Measurements from ENCODE around the gene PLS1. TPM values are rescaled to one million over a fixed set of nuclear protein-coding genes. Genes with fewer than 3 reads are reported as not detected.

PLS1 gene
- total and polyA plus RNA-seq, 2 donors, result 2.6 to 29.8 TPM

- WGBS, result 92% methylated on average over 4 of the region's 4 CpGs
- H3K27ac ChIP-seq (ENCODE audit: low read depth), result no peak overlapping the region
- H3K4me1 ChIP-seq (ENCODE audit: insufficient read depth), result no peaks in the 10 kb centered on the region
- DNase-seq (ENCODE audit: extremely low spot score), result no peak
- H3K36me3 ChIP-seq (ENCODE audit: insufficient read depth), result no peaks in the 10 kb centered on the region
- no peak overlapping the region for H3K4me3 ChIP-seq (ENCODE audit: low read depth, low read length)
Observed at GRCh38 chr3:142657033-142657432, 60.8 kb downstream of the PLS1 start.

- 43% methylated on average over 6 of the region's 6 CpGs for WGBS
- H3K4me1 ChIP-seq (ENCODE audit: insufficient read depth), result no peaks in the 10 kb centered on the region
- no peak for DNase-seq (ENCODE audit: extremely low spot score)
- H3K36me3 ChIP-seq (ENCODE audit: insufficient read depth), result no peaks in the 10 kb centered on the region
- no peak overlapping the region for H3K27ac ChIP-seq (ENCODE audit: low read depth)
- H3K4me3 ChIP-seq (ENCODE audit: low read depth, low read length), result no peak overlapping the region
Observed at GRCh38 chr3:142660383-142660782, 64.2 kb downstream of the PLS1 start.

- Histone ChIP-seq H3K36me3 (ENCODE audit: insufficient read depth) (no peaks in the 10 kb centered on the region), H3K4me1 (ENCODE audit: insufficient read depth) (no peaks in the 10 kb centered on the region), H3K4me3 (ENCODE audit: low read depth, low read length) (no peak overlapping the region), H3K27ac (ENCODE audit: low read depth) (no peak overlapping the region)
- DNase-seq (ENCODE audit: extremely low spot score), result no peak
Observed at GRCh38 chr3:142660893-142661292, 64.7 kb downstream of the PLS1 start.

DNA sequence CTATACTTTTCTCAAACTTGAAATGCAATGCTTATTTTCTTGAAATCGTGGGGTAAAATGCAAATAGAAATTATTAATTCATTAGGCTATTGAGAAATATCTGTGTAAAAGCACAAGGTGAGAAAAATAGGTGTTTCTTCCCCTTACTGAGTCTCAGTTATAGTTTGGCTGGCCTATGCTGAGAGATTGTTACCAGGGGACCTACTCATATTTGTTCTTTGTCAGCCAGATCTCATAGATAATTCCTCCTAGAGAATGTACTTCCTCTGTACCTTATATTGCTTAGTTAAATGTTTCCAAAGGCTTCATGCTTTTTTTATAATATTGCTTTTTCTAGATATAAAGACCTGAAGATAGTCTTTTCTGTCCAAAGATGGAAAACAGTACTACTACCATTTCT is 67.7 kb downstream of the PLS1 start:
- no peak overlapping the region for H3K4me3 ChIP-seq (ENCODE audit: low read depth, low read length)
- no peak overlapping the region for H3K27ac ChIP-seq (ENCODE audit: low read depth)
- no peaks in the 10 kb centered on the region for H3K36me3 ChIP-seq (ENCODE audit: insufficient read depth)
- 74% methylated on average over 1 of the region's 1 CpG for WGBS
- no peak for DNase-seq (ENCODE audit: extremely low spot score)
- H3K4me1 ChIP-seq (ENCODE audit: insufficient read depth), result no peaks in the 10 kb centered on the region

- Histone ChIP-seq H3K4me3 (ENCODE audit: low read depth, low read length) (no peak overlapping the region), H3K27ac (ENCODE audit: low read depth) (no peak overlapping the region), H3K36me3 (ENCODE audit: insufficient read depth) (no peaks in the 10 kb centered on the region), H3K4me1 (ENCODE audit: insufficient read depth) (no peaks in the 10 kb centered on the region)
- no peak for DNase-seq (ENCODE audit: extremely low spot score)
- 61% methylated on average over 2 of the region's 2 CpGs for WGBS
Observed at GRCh38 chr3:142664311-142664710, 68.1 kb downstream of the PLS1 start.

DNA sequence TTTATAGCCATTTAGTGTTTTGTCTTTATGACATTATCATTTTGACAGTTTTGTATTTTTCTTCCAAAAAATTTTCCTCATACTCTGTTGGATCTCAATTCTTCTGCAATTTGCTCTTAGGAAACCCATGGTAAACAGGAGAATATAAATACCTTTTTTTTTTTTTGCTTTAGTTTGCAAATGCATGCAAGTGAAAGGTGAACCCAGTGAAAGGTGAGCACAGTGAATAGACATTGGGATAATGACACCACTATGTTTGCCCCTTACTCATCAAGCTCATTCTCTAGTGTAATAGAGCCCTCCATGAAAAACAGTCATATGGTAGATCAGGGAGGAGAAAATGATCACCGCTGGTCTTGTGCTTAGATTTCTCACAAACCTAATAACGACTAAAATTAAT is 68.6 kb downstream of the PLS1 start:
- H3K27ac ChIP-seq (ENCODE audit: low read depth), result no peak overlapping the region
- H3K36me3 ChIP-seq (ENCODE audit: insufficient read depth), result no peaks in the 10 kb centered on the region
- no peak for DNase-seq (ENCODE audit: extremely low spot score)
- no peaks in the 10 kb centered on the region for H3K4me1 ChIP-seq (ENCODE audit: insufficient read depth)
- 74% methylated on average over 2 of the region's 2 CpGs for WGBS
- H3K4me3 ChIP-seq (ENCODE audit: low read depth, low read length), result no peak overlapping the region

- H3K36me3 ChIP-seq (ENCODE audit: insufficient read depth), result no peaks in the 10 kb centered on the region
- no peak overlapping the region for H3K4me3 ChIP-seq (ENCODE audit: low read depth, low read length)
- no peak overlapping the region for H3K27ac ChIP-seq (ENCODE audit: low read depth)
- WGBS, result 31% methylated on average over 1 of the region's 1 CpG
- DNase-seq (ENCODE audit: extremely low spot score), result no peak
- no peaks in the 10 kb centered on the region for H3K4me1 ChIP-seq (ENCODE audit: insufficient read depth)
Observed at GRCh38 chr3:142670120-142670519, 73.9 kb downstream of the PLS1 start.

DNA sequence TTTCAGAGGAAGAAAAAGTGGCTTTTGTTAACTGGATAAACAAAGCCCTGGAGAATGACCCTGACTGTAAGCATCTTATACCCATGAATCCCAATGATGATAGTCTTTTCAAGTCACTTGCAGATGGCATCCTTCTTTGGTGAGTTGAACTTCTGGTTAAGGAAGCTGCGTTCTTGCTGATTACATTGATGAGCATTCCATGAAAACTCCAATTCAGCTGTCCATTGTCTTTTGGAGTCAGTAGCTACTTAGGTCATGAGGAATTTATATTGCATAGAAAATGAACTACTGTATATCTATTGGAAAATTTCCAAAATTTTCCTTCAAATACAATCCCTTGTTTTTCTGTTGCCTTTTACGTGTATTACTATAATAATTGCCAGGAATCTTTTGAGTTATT is 80.0 kb downstream of the PLS1 start:
- 69% methylated on average over 2 of the region's 2 CpGs for WGBS
- no peak overlapping the region for H3K27ac ChIP-seq (ENCODE audit: low read depth)
- H3K36me3 ChIP-seq (ENCODE audit: insufficient read depth), result no peaks in the 10 kb centered on the region
- DNase-seq (ENCODE audit: extremely low spot score), result no peak
- no peaks in the 10 kb centered on the region for H3K4me1 ChIP-seq (ENCODE audit: insufficient read depth)
- no peak overlapping the region for H3K4me3 ChIP-seq (ENCODE audit: low read depth, low read length)

DNA sequence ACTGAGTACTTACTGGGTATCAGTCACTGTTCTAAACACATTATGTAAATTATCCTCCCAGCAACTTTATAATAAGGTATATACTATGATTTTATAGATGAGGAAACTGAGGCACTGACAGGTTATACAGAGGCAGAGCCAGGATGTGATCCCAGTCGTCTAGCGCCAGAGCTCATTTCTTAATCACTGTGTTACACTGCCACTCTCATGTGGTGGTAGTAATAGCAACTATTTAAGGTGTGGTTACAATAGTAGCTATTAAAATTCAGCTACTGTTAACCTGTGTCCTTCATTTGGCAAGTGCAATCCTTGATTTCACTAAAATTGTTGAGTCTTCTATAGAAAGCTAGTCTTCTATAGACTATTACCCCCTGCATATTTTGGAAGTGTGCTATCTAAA is 84.5 kb downstream of the PLS1 start:
- WGBS, result 84% methylated on average over 2 of the region's 2 CpGs
- DNase-seq (ENCODE audit: extremely low spot score), result no peak
- Histone ChIP-seq H3K4me3 (ENCODE audit: low read depth, low read length) (no peak overlapping the region), H3K27ac (ENCODE audit: low read depth) (no peak overlapping the region), H3K4me1 (ENCODE audit: insufficient read depth) (no peaks in the 10 kb centered on the region), H3K36me3 (ENCODE audit: insufficient read depth) (no peaks in the 10 kb centered on the region)

GRCh38 chr3:142690613-142691012 is 94.4 kb downstream of the PLS1 start:
- 90% methylated on average over 2 of the region's 2 CpGs for WGBS
- no peak overlapping the region for H3K4me3 ChIP-seq (ENCODE audit: low read depth, low read length)

DNA sequence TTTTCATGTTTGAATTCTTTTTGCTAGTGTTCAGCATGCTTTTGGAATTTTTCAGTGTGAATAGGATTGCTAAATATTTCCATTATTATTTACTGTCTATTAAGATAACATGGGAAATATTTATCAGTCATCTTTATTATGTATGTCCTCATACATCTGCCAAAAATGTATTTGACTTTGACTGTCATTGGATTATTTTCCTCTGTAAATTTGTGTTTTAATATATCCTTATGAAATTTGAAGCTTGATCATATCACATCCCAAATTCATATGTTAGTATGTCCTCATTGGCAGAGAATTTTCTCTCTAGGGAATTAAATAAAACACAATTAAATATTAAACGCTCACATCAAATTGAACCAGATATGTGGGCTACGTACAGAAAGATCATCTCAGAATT is 95.3 kb downstream of the PLS1 start:
- 63% methylated on average over 2 of the region's 2 CpGs for WGBS
- Histone ChIP-seq H3K4me1 (ENCODE audit: insufficient read depth) (no peaks in the 10 kb centered on the region), H3K27ac (ENCODE audit: low read depth) (no peak overlapping the region), H3K4me3 (ENCODE audit: low read depth, low read length) (no peak overlapping the region), H3K36me3 (ENCODE audit: insufficient read depth) (no peaks in the 10 kb centered on the region)
- no peak for DNase-seq (ENCODE audit: extremely low spot score)

More at GRCh38 chr3:142690613-142691012, 94.4 kb downstream of the PLS1 start:
- DNase-seq (ENCODE audit: extremely low spot score), result no peak
- H3K4me1 ChIP-seq (ENCODE audit: insufficient read depth), result no peaks in the 10 kb centered on the region
- no peak overlapping the region for H3K27ac ChIP-seq (ENCODE audit: low read depth)
- H3K36me3 ChIP-seq (ENCODE audit: insufficient read depth), result no peaks in the 10 kb centered on the region

- Histone ChIP-seq H3K27ac (ENCODE audit: low read depth) (no peak overlapping the region), H3K4me1 (ENCODE audit: insufficient read depth) (no peaks in the 10 kb centered on the region), H3K4me3 (ENCODE audit: low read depth, low read length) (no peak overlapping the region), H3K36me3 (ENCODE audit: insufficient read depth) (no peaks in the 10 kb centered on the region)
- no peak for DNase-seq (ENCODE audit: extremely low spot score)
- 42% methylated on average over 7 of the region's 7 CpGs for WGBS
Observed at GRCh38 chr3:142693136-142693853, 97.1 kb downstream of the PLS1 start.

DNA sequence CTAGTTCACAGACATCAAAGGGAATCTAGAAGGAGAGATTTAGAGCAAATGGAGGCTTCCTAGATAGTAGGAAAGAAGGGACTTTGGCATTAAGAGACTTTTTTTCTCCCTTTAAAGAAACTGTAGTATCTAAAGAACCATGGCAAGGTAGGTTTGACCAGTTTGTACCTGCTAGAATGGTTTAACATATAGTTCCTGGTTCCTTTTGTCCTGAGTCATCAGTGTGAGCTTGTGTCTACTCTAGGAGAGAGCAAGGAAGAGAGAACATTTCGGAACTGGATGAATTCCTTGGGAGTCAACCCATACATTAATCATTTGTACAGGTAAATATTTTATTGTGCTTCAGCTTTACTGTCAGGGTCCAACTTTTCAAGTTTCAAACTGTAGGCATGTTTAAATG is 98.0 kb downstream of the PLS1 start:
- WGBS, result 87% methylated on average over 1 of the region's 1 CpG
- no peak for DNase-seq (ENCODE audit: extremely low spot score)
- H3K4me1 ChIP-seq (ENCODE audit: insufficient read depth), result no peaks in the 10 kb centered on the region
- H3K27ac ChIP-seq (ENCODE audit: low read depth), result no peak overlapping the region
- H3K4me3 ChIP-seq (ENCODE audit: low read depth, low read length), result no peak overlapping the region
- H3K36me3 ChIP-seq (ENCODE audit: insufficient read depth), result no peaks in the 10 kb centered on the region

DNA sequence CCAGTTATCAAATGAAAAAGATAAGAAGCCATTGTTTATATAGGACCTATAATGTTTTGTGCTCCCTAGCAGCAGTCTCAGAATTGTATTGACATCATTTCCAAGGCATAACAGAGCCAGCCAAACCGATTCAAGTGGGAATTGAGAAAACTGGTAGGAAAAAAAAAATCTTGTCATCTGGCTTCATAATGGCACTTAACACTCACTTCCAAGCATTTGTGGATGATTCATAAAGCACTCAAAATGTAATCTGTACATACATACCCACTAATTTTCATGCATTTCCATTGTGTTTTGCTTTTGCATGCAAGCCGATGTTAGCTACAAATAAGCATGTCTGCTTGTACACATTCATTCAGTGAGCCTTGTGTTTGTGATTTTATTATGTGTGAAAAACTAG is 109.0 kb downstream of the PLS1 start:
- 41% methylated on average over 2 of the region's 2 CpGs for WGBS
- no peak overlapping the region for H3K4me3 ChIP-seq (ENCODE audit: low read depth, low read length)
- H3K36me3 ChIP-seq (ENCODE audit: insufficient read depth), result no peaks in the 10 kb centered on the region
- no peak overlapping the region for H3K27ac ChIP-seq (ENCODE audit: low read depth)
- H3K4me1 ChIP-seq (ENCODE audit: insufficient read depth), result no peaks in the 10 kb centered on the region
- DNase-seq (ENCODE audit: extremely low spot score), result no peak

Data from urinary bladder (tissue), 4 donors.